ENCODE results near the gene MAP3K3. TPM values are rescaled to one million over a fixed set of nuclear protein-coding genes. Genes with fewer than 3 reads are reported as not detected.

MAP3K3 gene
- total RNA-seq, 1 donor from 2014 or later = 25.1 TPM

DNA sequence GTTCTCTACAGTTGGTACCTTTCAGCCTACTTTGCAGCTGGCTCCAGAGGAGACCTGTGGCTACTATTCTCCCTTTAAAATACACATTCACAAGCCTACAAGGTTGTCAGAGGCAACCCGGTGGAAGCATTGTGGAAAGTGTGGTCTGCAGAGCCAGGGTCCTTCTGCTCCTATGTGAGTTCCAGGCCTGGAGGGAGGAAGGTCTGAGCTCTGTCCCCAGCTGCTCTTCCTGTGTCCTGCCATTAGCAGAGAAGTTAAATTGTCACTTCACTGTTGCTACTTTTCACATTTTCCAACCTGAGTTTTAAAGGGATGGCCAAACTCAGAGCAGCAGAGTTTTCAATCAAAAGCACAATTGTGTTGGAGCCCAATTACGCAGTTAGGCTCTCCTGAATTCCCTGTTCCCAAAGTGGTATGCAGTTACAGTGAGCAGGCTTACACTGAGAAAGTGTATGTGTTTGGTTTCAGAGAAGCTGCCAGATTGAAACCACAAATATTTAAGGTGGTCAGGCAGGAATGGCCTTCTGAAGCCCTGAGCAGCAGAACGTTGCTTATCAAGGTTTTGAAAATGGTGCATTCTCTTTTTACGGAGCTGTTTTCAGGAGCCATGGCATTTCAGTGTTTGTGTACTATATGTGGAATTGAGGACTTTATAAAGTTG, 25.0 kb downstream of the MAP3K3 start:
- peak overlapping the region in 1 of 3 donors; percentile 9 for H3K9ac ChIP-seq (ENCODE audit: low read depth in 1 of 3, low read length in 3 of 3)
- H3K4me1 ChIP-seq (ENCODE audit: control insufficient read depth in 3 of 3, insufficient read depth in 3 of 3, low read length in 3 of 3) = peaks cover 19 to 30% (median 23%) of the 10 kb centered on the region in 3 donors
- no peaks in the 10 kb centered on the region for H3K9me3 ChIP-seq (ENCODE audit: control insufficient read depth in 3 of 3, low read length in 3 of 3)
- H3K27me3 ChIP-seq (ENCODE audit: control insufficient read depth in 3 of 3, insufficient read depth in 3 of 3, low read length in 3 of 3) = no peaks in the 10 kb centered on the region
- H3K36me3 ChIP-seq (ENCODE audit: control insufficient read depth in 3 of 3, insufficient read depth in 3 of 3, low read length in 3 of 3) = peaks cover 4 to 16% (median 9%) of the 10 kb centered on the region in 3 donors
- H3K4me3 ChIP-seq (ENCODE audit: low read length in 3 of 3) = no peak overlapping the region
- peak overlapping the region; percentile 13 for H3K27ac ChIP-seq (ENCODE audit: low read depth, low read length)

GRCh38 chr17:63647936-63648335, 25.7 kb downstream of the MAP3K3 start:
- Histone ChIP-seq H3K9ac (ENCODE audit: low read depth in 1 of 3, low read length in 3 of 3) (no peak overlapping the region), H3K4me3 (ENCODE audit: low read length in 3 of 3) (no peak overlapping the region), H3K27ac (ENCODE audit: low read depth, low read length) (no peak overlapping the region), H3K9me3 (ENCODE audit: control insufficient read depth in 3 of 3, low read length in 3 of 3) (no peaks in the 10 kb centered on the region), H3K27me3 (ENCODE audit: control insufficient read depth in 3 of 3, insufficient read depth in 3 of 3, low read length in 3 of 3) (no peaks in the 10 kb centered on the region), H3K4me1 (ENCODE audit: control insufficient read depth in 3 of 3, insufficient read depth in 3 of 3, low read length in 3 of 3) (peaks cover 19 to 30% (median 26%) of the 10 kb centered on the region in 3 donors), H3K36me3 (ENCODE audit: control insufficient read depth in 3 of 3, insufficient read depth in 3 of 3, low read length in 3 of 3) (peaks cover 8 to 18% (median 16%) of the 10 kb centered on the region in 3 donors)

DNA sequence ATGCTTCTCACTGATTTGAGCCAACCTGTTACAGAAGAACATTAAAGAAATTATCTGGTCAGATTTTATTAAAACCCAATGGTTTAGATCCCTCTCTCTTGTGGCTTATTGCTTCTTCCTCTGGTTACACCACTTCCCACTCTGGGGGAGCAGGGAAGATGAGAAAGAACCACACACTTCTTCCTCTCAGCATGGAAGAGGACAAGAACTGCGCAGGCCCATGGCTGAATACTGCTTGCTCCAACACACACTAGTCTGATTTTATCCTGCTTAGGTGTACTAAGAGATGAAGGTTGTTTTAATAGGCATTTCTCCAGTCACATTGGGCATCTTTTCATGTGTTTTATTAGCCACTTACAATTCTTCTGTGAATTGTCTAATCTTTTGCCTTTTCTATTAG, 27.6 kb downstream of the MAP3K3 start:
- Histone ChIP-seq H3K27ac (ENCODE audit: low read depth, low read length) (no peak overlapping the region), H3K36me3 (ENCODE audit: control insufficient read depth in 3 of 3, insufficient read depth in 3 of 3, low read length in 3 of 3) (peaks cover 9 to 23% (median 19%) of the 10 kb centered on the region in 3 donors), H3K4me1 (ENCODE audit: control insufficient read depth in 3 of 3, insufficient read depth in 3 of 3, low read length in 3 of 3) (peaks cover 21 to 29% (median 28%) of the 10 kb centered on the region in 3 donors), H3K9me3 (ENCODE audit: control insufficient read depth in 3 of 3, low read length in 3 of 3) (no peaks in the 10 kb centered on the region), H3K27me3 (ENCODE audit: control insufficient read depth in 3 of 3, insufficient read depth in 3 of 3, low read length in 3 of 3) (no peaks in the 10 kb centered on the region), H3K4me3 (ENCODE audit: low read length in 3 of 3) (no peak overlapping the region), H3K9ac (ENCODE audit: low read depth in 1 of 3, low read length in 3 of 3) (no peak overlapping the region)

DNA sequence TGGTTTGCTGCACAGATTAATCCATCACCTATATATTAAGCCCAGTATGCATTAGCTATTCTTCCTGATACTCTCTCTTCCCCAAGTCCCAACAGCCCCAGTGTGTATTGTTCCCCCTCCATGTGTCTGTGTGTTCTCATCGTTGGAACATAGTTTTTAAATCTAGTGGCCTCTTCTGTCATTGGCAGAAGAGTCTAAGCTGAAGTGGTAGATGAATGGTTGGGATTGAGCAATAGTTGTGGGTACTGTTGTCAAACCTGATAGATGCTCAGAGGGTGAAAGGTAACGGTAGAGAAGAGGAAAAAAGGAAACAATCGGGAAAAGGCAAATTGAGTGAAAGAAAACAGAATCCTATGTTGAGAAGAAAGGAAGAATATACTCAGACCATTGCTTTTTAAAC, 29.9 kb downstream of the MAP3K3 start:
- Histone ChIP-seq H3K4me1 (ENCODE audit: control insufficient read depth in 3 of 3, insufficient read depth in 3 of 3, low read length in 3 of 3) (peaks cover 3 to 9% (median 8%) of the 10 kb centered on the region in 3 donors), H3K27ac (ENCODE audit: low read depth, low read length) (no peak overlapping the region)

GRCh38 chr17:63653050-63653449, 30.8 kb downstream of the MAP3K3 start:
- Histone ChIP-seq H3K27ac (ENCODE audit: low read depth, low read length) (no peak overlapping the region), H3K4me3 (ENCODE audit: low read length in 3 of 3) (no peak overlapping the region), H3K9ac (ENCODE audit: low read depth in 1 of 3, low read length in 3 of 3) (no peak overlapping the region), H3K4me1 (ENCODE audit: control insufficient read depth in 3 of 3, insufficient read depth in 3 of 3, low read length in 3 of 3) (peaks cover 0 to 5% (median 2%) of the 10 kb centered on the region in 3 donors), H3K27me3 (ENCODE audit: control insufficient read depth in 3 of 3, insufficient read depth in 3 of 3, low read length in 3 of 3) (no peaks in the 10 kb centered on the region), H3K9me3 (ENCODE audit: control insufficient read depth in 3 of 3, low read length in 3 of 3) (no peaks in the 10 kb centered on the region), H3K36me3 (ENCODE audit: control insufficient read depth in 3 of 3, insufficient read depth in 3 of 3, low read length in 3 of 3) (peaks cover 8 to 22% (median 20%) of the 10 kb centered on the region in 3 donors)

More for the DNA sequence above, 29.9 kb downstream of the MAP3K3 start:
- Histone ChIP-seq H3K27me3 (ENCODE audit: control insufficient read depth in 3 of 3, insufficient read depth in 3 of 3, low read length in 3 of 3) (no peaks in the 10 kb centered on the region), H3K36me3 (ENCODE audit: control insufficient read depth in 3 of 3, insufficient read depth in 3 of 3, low read length in 3 of 3) (peaks cover 9 to 17% (median 16%) of the 10 kb centered on the region in 3 donors), H3K9ac (ENCODE audit: low read depth in 1 of 3, low read length in 3 of 3) (no peak overlapping the region), H3K4me3 (ENCODE audit: low read length in 3 of 3) (no peak overlapping the region), H3K9me3 (ENCODE audit: control insufficient read depth in 3 of 3, low read length in 3 of 3) (no peaks in the 10 kb centered on the region)

DNA sequence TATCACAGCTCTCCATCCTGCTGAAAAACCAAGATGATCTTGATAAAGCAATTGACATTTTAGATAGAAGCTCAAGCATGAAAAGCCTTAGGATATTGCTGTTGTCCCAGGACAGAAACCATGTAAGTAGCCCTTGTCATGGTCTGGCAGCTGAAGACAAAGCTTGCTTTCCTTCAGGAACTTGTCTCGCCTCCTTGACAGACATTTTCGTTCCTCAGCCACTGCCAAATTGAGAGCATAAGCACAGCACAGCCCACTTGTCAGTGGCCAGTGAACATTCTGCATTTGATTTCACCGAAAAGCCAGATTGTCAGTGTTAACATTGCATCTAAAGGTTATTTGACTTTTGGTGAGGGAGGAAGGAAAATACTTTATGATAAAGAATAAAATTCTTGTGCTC, 35.6 kb downstream of the MAP3K3 start:
- Histone ChIP-seq H3K36me3 (ENCODE audit: control insufficient read depth in 3 of 3, insufficient read depth in 3 of 3, low read length in 3 of 3) (peaks cover 17 to 28% (median 27%) of the 10 kb centered on the region in 3 donors), H3K27ac (ENCODE audit: low read depth, low read length) (no peak overlapping the region), H3K4me3 (ENCODE audit: low read length in 3 of 3) (no peak overlapping the region), H3K4me1 (ENCODE audit: control insufficient read depth in 3 of 3, insufficient read depth in 3 of 3, low read length in 3 of 3) (peaks cover 0 to 3% (median 2%) of the 10 kb centered on the region in 3 donors), H3K27me3 (ENCODE audit: control insufficient read depth in 3 of 3, insufficient read depth in 3 of 3, low read length in 3 of 3) (no peaks in the 10 kb centered on the region), H3K9ac (ENCODE audit: low read depth in 1 of 3, low read length in 3 of 3) (no peak overlapping the region), H3K9me3 (ENCODE audit: control insufficient read depth in 3 of 3, low read length in 3 of 3) (no peaks in the 10 kb centered on the region)

GRCh38 chr17:63658366-63658765, 36.1 kb downstream of the MAP3K3 start:
- no peaks in the 10 kb centered on the region for H3K9me3 ChIP-seq (ENCODE audit: control insufficient read depth in 3 of 3, low read length in 3 of 3)

DNA sequence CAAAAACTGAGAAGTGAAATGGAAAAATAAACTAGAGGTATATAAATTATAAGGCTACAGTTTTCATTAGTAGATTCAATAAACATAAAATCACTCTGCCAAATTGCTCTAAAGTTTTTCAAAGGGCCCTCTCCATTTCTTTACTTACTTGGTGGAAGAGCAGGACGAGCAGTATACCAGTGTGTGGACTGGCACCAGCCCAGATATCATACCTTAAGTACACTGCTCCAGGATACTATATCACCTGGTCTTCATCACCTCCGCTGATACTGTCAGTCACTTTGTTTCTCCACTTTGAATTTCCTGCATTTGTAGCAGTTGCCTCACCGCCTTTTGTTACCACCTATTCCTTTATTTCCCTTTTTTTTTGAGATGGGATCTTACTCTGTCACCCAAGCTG, 37.6 kb downstream of the MAP3K3 start:
- Histone ChIP-seq H3K9me3 (ENCODE audit: control insufficient read depth in 3 of 3, low read length in 3 of 3) (no peaks in the 10 kb centered on the region), H3K4me3 (ENCODE audit: low read length in 3 of 3) (no peak overlapping the region), H3K36me3 (ENCODE audit: control insufficient read depth in 3 of 3, insufficient read depth in 3 of 3, low read length in 3 of 3) (peaks cover 14 to 28% (median 28%) of the 10 kb centered on the region in 3 donors), H3K4me1 (ENCODE audit: control insufficient read depth in 3 of 3, insufficient read depth in 3 of 3, low read length in 3 of 3) (no peaks in the 10 kb centered on the region), H3K9ac (ENCODE audit: low read depth in 1 of 3, low read length in 3 of 3) (no peak overlapping the region), H3K27ac (ENCODE audit: low read depth, low read length) (no peak overlapping the region), H3K27me3 (ENCODE audit: control insufficient read depth in 3 of 3, insufficient read depth in 3 of 3, low read length in 3 of 3) (no peaks in the 10 kb centered on the region)

More at GRCh38 chr17:63658366-63658765, 36.1 kb downstream of the MAP3K3 start:
- no peaks in the 10 kb centered on the region for H3K4me1 ChIP-seq (ENCODE audit: control insufficient read depth in 3 of 3, insufficient read depth in 3 of 3, low read length in 3 of 3)
- H3K4me3 ChIP-seq (ENCODE audit: low read length in 3 of 3) = no peak overlapping the region
- H3K27me3 ChIP-seq (ENCODE audit: control insufficient read depth in 3 of 3, insufficient read depth in 3 of 3, low read length in 3 of 3) = no peaks in the 10 kb centered on the region
- no peak overlapping the region for H3K27ac ChIP-seq (ENCODE audit: low read depth, low read length)
- H3K36me3 ChIP-seq (ENCODE audit: control insufficient read depth in 3 of 3, insufficient read depth in 3 of 3, low read length in 3 of 3) = peaks cover 14 to 28% (median 27%) of the 10 kb centered on the region in 3 donors
- H3K9ac ChIP-seq (ENCODE audit: low read depth in 1 of 3, low read length in 3 of 3) = no peak overlapping the region

- peaks cover 0 to 4% (median 0%) of the 10 kb centered on the region in 3 donors for H3K4me1 ChIP-seq (ENCODE audit: control insufficient read depth in 3 of 3, insufficient read depth in 3 of 3, low read length in 3 of 3)
- H3K27ac ChIP-seq (ENCODE audit: low read depth, low read length) = no peak overlapping the region
- peaks cover 25 to 53% (median 48%) of the 10 kb centered on the region in 3 donors for H3K36me3 ChIP-seq (ENCODE audit: control insufficient read depth in 3 of 3, insufficient read depth in 3 of 3, low read length in 3 of 3)
- no peaks in the 10 kb centered on the region for H3K9me3 ChIP-seq (ENCODE audit: control insufficient read depth in 3 of 3, low read length in 3 of 3)
- no peaks in the 10 kb centered on the region for H3K27me3 ChIP-seq (ENCODE audit: control insufficient read depth in 3 of 3, insufficient read depth in 3 of 3, low read length in 3 of 3)
- H3K4me3 ChIP-seq (ENCODE audit: low read length in 3 of 3) = no peak overlapping the region
- H3K9ac ChIP-seq (ENCODE audit: low read depth in 1 of 3, low read length in 3 of 3) = no peak overlapping the region
Measured at GRCh38 chr17:63665527-63666214, 43.5 kb downstream of the MAP3K3 start.

GRCh38 chr17:63672856-63673255, 50.6 kb downstream of the MAP3K3 start:
- Histone ChIP-seq H3K9ac (ENCODE audit: low read depth in 1 of 3, low read length in 3 of 3) (no peak overlapping the region), H3K9me3 (ENCODE audit: control insufficient read depth in 3 of 3, low read length in 3 of 3) (no peaks in the 10 kb centered on the region), H3K27me3 (ENCODE audit: control insufficient read depth in 3 of 3, insufficient read depth in 3 of 3, low read length in 3 of 3) (no peaks in the 10 kb centered on the region), H3K27ac (ENCODE audit: low read depth, low read length) (no peak overlapping the region), H3K36me3 (ENCODE audit: control insufficient read depth in 3 of 3, insufficient read depth in 3 of 3, low read length in 3 of 3) (peaks cover 21 to 33% (median 21%) of the 10 kb centered on the region in 3 donors), H3K4me3 (ENCODE audit: low read length in 3 of 3) (no peak overlapping the region), H3K4me1 (ENCODE audit: control insufficient read depth in 3 of 3, insufficient read depth in 3 of 3, low read length in 3 of 3) (peaks cover 20 to 35% (median 24%) of the 10 kb centered on the region in 3 donors)
